Ishikawa (cell line): Measurements from ENCODE around the gene HOXB3.

Source experiments
- CEBPB ChIP-seq: IDR thresholded peaks from 2 replicates; pipeline ENCODE4 v1.6.1; 2012
- CREB1 ChIP-seq: IDR thresholded peaks from 2 replicates; pipeline ENCODE4 v1.6.1; 2012; ENCODE audit warnings: low read depth
- EGR1 ChIP-seq: IDR thresholded peaks from 2 replicates; pipeline ENCODE4 v1.6.1; 2012
- EP300 ChIP-seq: IDR thresholded peaks from 2 replicates; pipeline ENCODE4 v1.6.1; 2012; ENCODE audit warnings: borderline replicate concordance
- FOXM1 ChIP-seq: IDR thresholded peaks from 2 replicates; pipeline ENCODE4 v1.6.1; 2012; ENCODE audit warnings: low read depth, borderline replicate concordance
- NFIC ChIP-seq: IDR thresholded peaks from 2 replicates; pipeline ENCODE4 v1.6.1; 2012
- RAD21 ChIP-seq: IDR thresholded peaks from 2 replicates; pipeline ENCODE4 v1.6.1; 2012; ENCODE audit warnings: low read depth
- REST ChIP-seq: IDR thresholded peaks from 2 replicates; pipeline ENCODE4 v1.6.1; 2012; ENCODE audit warnings: low read depth, mild to moderate bottlenecking
- TAF1 ChIP-seq: IDR thresholded peaks from 2 replicates; pipeline ENCODE4 v1.6.1; 2012; ENCODE audit warnings: low read depth, mild to moderate bottlenecking
- TCF12 ChIP-seq: IDR thresholded peaks from 2 replicates; pipeline ENCODE4 v1.6.1; 2012; ENCODE audit warnings: low read depth
- TEAD4 ChIP-seq: IDR thresholded peaks from 2 replicates; pipeline ENCODE4 v1.6.1; 2012
- YY1 ChIP-seq: IDR thresholded peaks from 2 replicates; pipeline ENCODE4 v1.6.1; 2012; ENCODE audit warnings: low read depth
- ZBTB7A ChIP-seq: IDR thresholded peaks from 2 replicates; pipeline ENCODE4 v1.6.1; 2012; ENCODE audit warnings: low read depth
- TF ChIP-seq, protein P1 (sequence below): IDR thresholded peaks from 2 replicates; pipeline ENCODE4 v1.6.1; 2012
- TF ChIP-seq, protein P2 (sequence below): IDR thresholded peaks from 2 replicates; pipeline ENCODE4 v1.6.1; 2012

Gene HOXB3

GRCh38 chr17:48621410-48622392, 31.7 kb upstream of the HOXB3 start:
- TF ChIP-seq FOXM1 (no peak), REST (no peak)

DNA sequence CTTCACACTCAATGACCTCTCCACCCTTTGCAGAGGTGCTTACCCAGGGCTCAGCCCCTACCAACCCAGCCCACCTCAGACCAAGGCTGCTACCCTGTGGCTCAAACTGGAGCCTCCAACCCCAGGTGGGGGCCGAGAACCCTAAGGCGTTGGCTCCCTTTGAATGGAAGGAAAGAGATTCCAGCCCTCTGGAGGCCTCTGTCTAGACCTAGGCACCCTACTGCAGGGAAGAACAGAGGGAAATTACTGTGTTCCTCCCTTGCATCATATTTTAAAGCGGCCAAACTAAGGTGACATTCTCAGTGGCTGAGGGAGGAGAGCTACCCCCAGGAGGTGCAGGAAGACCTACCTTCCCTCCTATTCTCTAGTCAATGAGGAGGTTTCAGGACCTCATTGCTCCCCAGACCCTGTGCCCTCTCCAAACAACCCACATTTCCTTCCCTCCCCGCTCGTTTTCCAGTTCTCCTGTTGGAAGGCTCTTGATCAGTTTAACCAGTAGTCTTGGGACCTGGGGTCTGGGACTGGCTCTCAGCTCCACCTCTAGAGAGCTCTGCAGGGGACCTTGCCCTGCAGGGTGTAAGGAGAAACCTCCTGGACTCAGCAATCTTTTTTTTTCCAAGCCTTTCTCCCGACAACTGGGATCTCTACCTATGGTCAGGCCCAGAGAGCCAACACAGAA, 30.6 kb upstream of the HOXB3 start:
- TF ChIP-seq EP300 (no peak), CREB1 (no peak), YY1 (no peak), CEBPB (no peak), RAD21 (no peak), FOXM1 (no peak), EGR1 (no peak), REST (no peak), TEAD4 (no peak), ZBTB7A (no peak), TCF12 (no peak), TAF1 (no peak), NFIC (no peak)
- TF ChIP-seq, protein P1, sequence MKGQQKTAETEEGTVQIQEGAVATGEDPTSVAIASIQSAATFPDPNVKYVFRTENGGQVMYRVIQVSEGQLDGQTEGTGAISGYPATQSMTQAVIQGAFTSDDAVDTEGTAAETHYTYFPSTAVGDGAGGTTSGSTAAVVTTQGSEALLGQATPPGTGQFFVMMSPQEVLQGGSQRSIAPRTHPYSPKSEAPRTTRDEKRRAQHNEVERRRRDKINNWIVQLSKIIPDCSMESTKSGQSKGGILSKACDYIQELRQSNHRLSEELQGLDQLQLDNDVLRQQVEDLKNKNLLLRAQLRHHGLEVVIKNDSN = no peak
- TF ChIP-seq, protein P2, sequence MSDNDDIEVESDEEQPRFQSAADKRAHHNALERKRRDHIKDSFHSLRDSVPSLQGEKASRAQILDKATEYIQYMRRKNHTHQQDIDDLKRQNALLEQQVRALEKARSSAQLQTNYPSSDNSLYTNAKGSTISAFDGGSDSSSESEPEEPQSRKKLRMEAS = no peak

GRCh38 chr17:48619826-48620449, 29.9 kb upstream of the HOXB3 start:
- no peak for TF ChIP-seq NFIC

DNA sequence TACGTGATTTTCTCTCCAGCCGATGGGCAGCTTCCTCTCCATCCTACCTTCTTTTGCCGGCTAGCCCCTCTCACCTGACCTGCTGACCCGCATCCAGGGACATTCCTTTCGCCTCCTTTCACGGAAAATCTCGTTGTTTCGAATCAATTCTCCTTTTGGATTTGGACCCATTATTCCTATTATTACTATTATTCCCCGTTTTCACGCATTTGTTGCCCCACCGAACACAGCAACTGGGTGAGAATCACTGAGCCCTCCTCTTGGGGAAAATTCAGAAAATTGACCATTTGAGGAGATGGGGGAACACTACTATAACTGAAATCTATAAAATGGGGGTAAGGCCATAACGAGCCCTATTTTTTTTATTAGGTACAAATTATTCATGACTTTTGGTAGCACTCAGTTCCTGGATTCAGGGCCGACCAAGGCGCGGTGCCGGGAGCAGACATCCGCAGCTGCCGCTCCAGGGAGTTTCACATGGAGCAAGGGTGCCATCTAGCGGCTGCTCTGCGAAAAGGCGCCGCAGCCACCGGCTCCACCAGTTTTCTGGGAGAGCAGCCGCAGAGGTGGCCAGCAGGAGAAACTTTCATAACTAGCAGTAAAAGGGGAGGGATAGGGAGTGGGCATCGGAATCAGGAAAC, 28.3 kb upstream of the HOXB3 start:
- TF ChIP-seq RAD21 (peak; percentile 92), NFIC (no peak)

GRCh38 chr17:48617471-48618255, 27.6 kb upstream of the HOXB3 start:
- TF ChIP-seq REST (no peak), FOXM1 (no peak), RAD21 (no peak), CEBPB (no peak), TEAD4 (peak; percentile 36; the same call in 1 of the 2 replicates), TAF1 (0 out of 2 replicates have a peak, but pooled peaks have one; percentile 22), CREB1 (no peak), TCF12 (no peak), EGR1 (no peak), EP300 (no peak), ZBTB7A (no peak), YY1 (no peak), NFIC (no peak)
- TF ChIP-seq, protein P2 = peak; percentile 34; the same call in 1 of the 2 replicates
- TF ChIP-seq, protein P1 = no peak
